ENCODE data around the gene TMC8.

TMC8 gene

DNA sequence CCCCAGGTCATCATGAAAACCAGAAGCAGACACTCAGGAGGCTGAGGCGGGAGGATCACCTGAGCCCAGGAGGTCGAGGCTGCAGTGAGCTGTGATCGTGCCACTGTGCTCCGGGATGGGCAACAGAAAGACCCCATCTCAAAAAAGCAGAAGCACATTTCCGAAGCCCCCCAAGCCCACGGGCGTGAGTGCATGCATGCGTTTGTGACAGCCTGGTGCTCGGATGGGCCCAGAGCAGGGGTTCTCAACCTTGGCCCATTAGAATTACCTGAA lies 21.1 kb upstream of the TMC8 start:
- TF ChIP-seq CTCF (IDR thresholded peaks at IDR 0.05; ENCODE audit: borderline replicate concordance, control extremely low read depth, extremely low read depth, insufficient read depth, missing control alignments), result no peak
- in situ Hi-C loops (cut with MboI; ENCODE audit: low sequenced_read_pairs, unreplicated experiment), result no loop called here
- no peak for DNase-seq (ENCODE audit: low spot score)

- no peak for DNase-seq (ENCODE audit: low spot score)
- in situ Hi-C loops (cut with MboI; ENCODE audit: low sequenced_read_pairs, unreplicated experiment), result no loop called here
- TF ChIP-seq CTCF (IDR thresholded peaks at IDR 0.05; ENCODE audit: borderline replicate concordance, control extremely low read depth, extremely low read depth, insufficient read depth, missing control alignments), result no peak
These were observed 20.1 kb upstream of the TMC8 start for GRCh38 chr17:78110363-78111015.

DNA sequence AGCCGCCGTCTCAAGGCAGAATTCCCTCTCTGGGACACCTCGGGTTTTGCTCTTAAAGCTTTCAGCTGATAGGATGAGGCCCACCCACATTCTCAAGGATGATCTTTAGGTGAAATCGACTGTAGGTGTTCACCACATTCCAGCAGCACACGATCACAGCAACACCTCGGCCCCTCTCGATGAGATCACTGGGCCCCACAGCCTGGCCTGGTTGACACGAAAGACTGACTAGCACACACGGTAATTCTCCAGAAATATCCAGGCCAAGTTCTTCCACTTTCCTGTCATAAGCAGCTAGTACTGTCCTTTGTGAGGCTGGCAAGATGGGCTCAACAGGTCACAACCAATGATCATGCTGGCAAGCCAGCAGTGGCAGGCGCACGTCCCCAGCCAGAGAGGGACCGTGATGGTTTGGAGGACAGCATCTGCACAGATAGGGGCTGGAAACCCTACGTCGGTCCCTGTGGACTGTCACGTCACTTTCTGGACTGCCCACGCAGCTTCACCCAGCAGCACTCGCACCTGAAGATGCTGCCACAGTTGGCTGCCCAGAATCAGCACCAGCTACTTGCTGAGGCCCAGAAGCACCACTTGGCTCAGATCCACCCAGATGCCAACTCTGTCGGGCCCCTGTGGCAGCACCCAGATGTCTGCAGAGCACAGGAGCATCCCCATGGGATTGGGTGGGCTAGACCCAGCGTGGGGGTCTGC lies 19.4 kb upstream of the TMC8 start:
- in situ Hi-C loops (cut with MboI; ENCODE audit: low sequenced_read_pairs, unreplicated experiment), result no loop called here
- no peak for TF ChIP-seq CTCF (IDR thresholded peaks at IDR 0.05; ENCODE audit: borderline replicate concordance, control extremely low read depth, extremely low read depth, insufficient read depth, missing control alignments)
- DNase-seq (ENCODE audit: low spot score), result no peak

GRCh38 chr17:78111727-78112517 lies 18.6 kb upstream of the TMC8 start:
- DNase-seq (ENCODE audit: low spot score), result no peak
- TF ChIP-seq CTCF (IDR thresholded peaks at IDR 0.05; ENCODE audit: borderline replicate concordance, control extremely low read depth, extremely low read depth, insufficient read depth, missing control alignments), result no peak
- in situ Hi-C loops (cut with MboI; ENCODE audit: low sequenced_read_pairs, unreplicated experiment), result no loop called here

DNA sequence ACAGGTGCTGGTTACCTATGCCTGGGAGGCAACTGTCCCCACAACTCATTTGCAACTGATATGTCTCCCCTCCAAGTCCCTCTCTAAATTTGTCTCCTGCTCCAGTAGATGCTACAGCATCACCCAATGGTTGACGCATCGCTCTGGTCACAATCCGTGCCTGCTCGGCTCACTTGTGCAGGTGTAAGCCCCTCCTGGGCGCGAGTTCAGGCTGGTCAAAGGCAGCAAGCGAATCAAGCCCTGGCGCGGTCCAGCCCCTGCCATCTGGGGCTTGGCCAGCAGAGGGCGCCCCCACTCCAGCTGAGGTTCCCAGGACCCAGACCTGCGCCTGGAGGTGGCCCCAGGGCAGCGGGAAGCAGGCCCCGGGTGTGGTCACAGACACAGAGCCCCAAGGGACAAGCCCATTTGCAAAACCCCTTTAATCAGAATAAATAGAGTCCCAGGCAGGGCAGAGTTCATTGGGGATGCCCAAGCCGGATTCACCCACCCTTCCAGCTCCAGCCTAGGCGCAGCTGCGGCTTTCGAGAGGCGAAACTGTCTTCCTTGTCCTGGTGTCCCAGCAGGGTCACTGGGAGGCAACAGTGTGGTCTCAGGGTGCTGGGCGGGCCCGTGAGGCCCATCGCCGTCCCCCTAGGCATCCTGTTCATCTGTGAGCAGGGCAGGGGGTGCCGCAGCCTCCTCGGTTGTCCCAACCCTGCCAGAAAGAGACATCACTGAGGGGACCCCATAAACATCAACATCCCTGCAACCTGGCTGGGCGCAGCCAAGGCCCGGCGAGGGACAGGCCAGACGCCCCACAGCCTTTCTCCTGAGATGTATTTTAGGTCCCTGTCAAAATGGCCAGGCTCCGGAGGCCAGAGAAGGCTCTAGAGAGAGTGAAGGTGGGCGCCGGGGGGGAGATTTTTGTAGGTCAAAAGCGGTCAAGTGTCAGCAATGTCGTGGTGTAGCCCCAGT lies 17.8 kb upstream of the TMC8 start:
- TF ChIP-seq CTCF (IDR thresholded peaks at IDR 0.05; ENCODE audit: borderline replicate concordance, control extremely low read depth, extremely low read depth, insufficient read depth, missing control alignments), result peak; percentile 99
- DNase-seq (ENCODE audit: low spot score), result peak; percentile 92
- in situ Hi-C loops (cut with MboI; ENCODE audit: low sequenced_read_pairs, unreplicated experiment), result no loop called here

All from GM13976 (cell line).